K562 (cell line): Measurements from ENCODE around the gene TMEM131L. TPM values are rescaled to one million over a fixed set of nuclear protein-coding genes. Genes with fewer than 3 reads are reported as not detected.

Experiments used
- BDP1 ChIP-seq: IDR thresholded peaks from 3 replicates; pipeline ENCODE4 v1.6.1; 2011; ENCODE audit not compliant: insufficient read length, insufficient read depth
- GABPA ChIP-seq: fragments of 200-800 bp; sonication (Bioruptor generic); conservative IDR thresholded peaks from 2 replicates; pipeline ENCODE4 v1.6.1; 2016; ENCODE audit warnings: low read depth, missing genetic modification characterization, missing compliant biosample characterization
- KAT8 ChIP-seq: fragments of 450-650 bp; IDR thresholded peaks from 2 replicates; pipeline ENCODE4 v1.6.1; 2016; ENCODE audit warnings: low read depth, mild to moderate bottlenecking
- LEF1 ChIP-seq: fragments of 450-650 bp; IDR thresholded peaks from 2 replicates; pipeline ENCODE4 v1.6.1; 2016; ENCODE audit warnings: mild to moderate bottlenecking
- NCOA6 ChIP-seq: fragments of 450-650 bp; IDR thresholded peaks from 2 replicates; pipeline ENCODE4 v1.6.1; 2017; ENCODE audit warnings: mild to moderate bottlenecking
- NFIC ChIP-seq: fragments of 450-650 bp; IDR thresholded peaks from 2 replicates; pipeline ENCODE4 v1.6.1; 2017; ENCODE audit warnings: mild to moderate bottlenecking, inconsistent platforms
- POLR3A ChIP-seq: IDR thresholded peaks from 2 replicates; pipeline ENCODE4 v1.6.1; 2011; ENCODE audit warnings: borderline replicate concordance, mild to moderate bottlenecking, moderate library complexity; ENCODE audit not compliant: insufficient read length, insufficient read depth; ENCODE audit errors: extremely low read depth
- SRSF3 ChIP-seq: fragments of 200-400 bp; formaldehyde crosslinking; IDR thresholded peaks from 2 replicates; pipeline ENCODE4 v1.6.1; 2016; ENCODE audit warnings: mild to moderate bottlenecking, low read length, moderate library complexity; ENCODE audit not compliant: insufficient read depth
- STAT6 ChIP-seq: sonication (generic); formaldehyde crosslinking; IDR thresholded peaks from 2 replicates; pipeline ENCODE4 v1.8.1; 2023; ENCODE audit warnings: mild to moderate bottlenecking, missing genetic modification reagents
- ZBTB43 ChIP-seq: sonication (generic); formaldehyde crosslinking; IDR thresholded peaks from 2 replicates; pipeline ENCODE4 v1.8.0; 2023; ENCODE audit warnings: mild to moderate bottlenecking, missing genetic modification reagents
- ZNF239 ChIP-seq: fragments of 250-450 bp; sonication (Bioruptor Pico); IDR thresholded peaks from 2 replicates; pipeline ENCODE4 v1.4.0; 2020; ENCODE audit warnings: mild to moderate bottlenecking
- ZNF561 ChIP-seq: fragments of 450-650 bp; formaldehyde crosslinking; conservative IDR thresholded peaks from 2 replicates; pipeline ENCODE4 v1.4.0; 2020; ENCODE audit warnings: mild to moderate bottlenecking, moderate library complexity
- ZNF586 ChIP-seq: fragments of 450-650 bp; formaldehyde crosslinking; conservative IDR thresholded peaks from 2 replicates; pipeline ENCODE4 v1.4.0; 2020; ENCODE audit warnings: mild to moderate bottlenecking, moderate library complexity
- ZNF785 ChIP-seq: fragments of 250-450 bp; sonication (Bioruptor Pico); IDR thresholded peaks from 2 replicates; pipeline ENCODE4 v1.4.0; 2020; ENCODE audit warnings: mild to moderate bottlenecking
- polyA plus RNA-seq, 8 experiments: library from polyadenylated mRNA; depleted of rRNA in 4 of 8; stranded (reverse) in 5 of 8; unstranded in 3 of 8; fragments of >200 nt; fragmentation: Nextera tagmentation in 2 of 8; fragmentation: Illumina TruSeq in 1 of 8; extraction: Ambion mirVana in 2 of 8; extraction: Trizol in 1 of 8; gene quantifications; 2 replicates each; pipeline versions ENCODE4 v1.2.1 to v1.2.3, GENCODE V29; 2011 to 2014; ENCODE audit warnings: inconsistent platforms in 1 of 8, missing spikeins in 1 of 8
- total RNA-seq, 7 experiments: library from RNA; depleted of rRNA in 6 of 7; stranded (reverse); fragments of >200 nt in 6 of 7; fragmentation: Illumina TruSeq in 2 of 7; extraction: Trizol in 2 of 7; gene quantifications; 2 replicates each; pipeline versions ENCODE4 v1.2.1 to v1.2.3, GENCODE V29; 2011 to 2021; ENCODE audit warnings: low replicate concordance in 1 of 7
- TF ChIP-seq, protein P1 (sequence below): fragments of 450-650 bp; IDR thresholded peaks from 2 replicates; pipeline ENCODE4 v1.6.1; 2016
- TF ChIP-seq, protein P2 (sequence below): fragments of 450-650 bp; IDR thresholded peaks from 2 replicates; pipeline ENCODE4 v1.6.1; 2016; ENCODE audit warnings: low read depth, mild to moderate bottlenecking, moderate library complexity
- TF ChIP-seq, protein P3 (sequence below): fragments of 450-650 bp; IDR thresholded peaks from 2 replicates; pipeline ENCODE4 v1.6.1; 2014; ENCODE audit warnings: low read depth, mild to moderate bottlenecking, moderate library complexity, borderline replicate concordance
- TF ChIP-seq, protein P4 (sequence below): conservative IDR thresholded peaks from 2 replicates; pipeline ENCODE4 v1.6.1; 2011; ENCODE audit warnings: low read depth, mild to moderate bottlenecking, low read length; ENCODE audit not compliant: control insufficient read depth

The TMEM131L gene
- total and polyA plus RNA-seq, 9 of the 15 experiments (the other 6 are each of a cell fraction or from before 2014, with no cell fraction given) = 1.2 to 20.8 (median 12.9) TPM

DNA sequence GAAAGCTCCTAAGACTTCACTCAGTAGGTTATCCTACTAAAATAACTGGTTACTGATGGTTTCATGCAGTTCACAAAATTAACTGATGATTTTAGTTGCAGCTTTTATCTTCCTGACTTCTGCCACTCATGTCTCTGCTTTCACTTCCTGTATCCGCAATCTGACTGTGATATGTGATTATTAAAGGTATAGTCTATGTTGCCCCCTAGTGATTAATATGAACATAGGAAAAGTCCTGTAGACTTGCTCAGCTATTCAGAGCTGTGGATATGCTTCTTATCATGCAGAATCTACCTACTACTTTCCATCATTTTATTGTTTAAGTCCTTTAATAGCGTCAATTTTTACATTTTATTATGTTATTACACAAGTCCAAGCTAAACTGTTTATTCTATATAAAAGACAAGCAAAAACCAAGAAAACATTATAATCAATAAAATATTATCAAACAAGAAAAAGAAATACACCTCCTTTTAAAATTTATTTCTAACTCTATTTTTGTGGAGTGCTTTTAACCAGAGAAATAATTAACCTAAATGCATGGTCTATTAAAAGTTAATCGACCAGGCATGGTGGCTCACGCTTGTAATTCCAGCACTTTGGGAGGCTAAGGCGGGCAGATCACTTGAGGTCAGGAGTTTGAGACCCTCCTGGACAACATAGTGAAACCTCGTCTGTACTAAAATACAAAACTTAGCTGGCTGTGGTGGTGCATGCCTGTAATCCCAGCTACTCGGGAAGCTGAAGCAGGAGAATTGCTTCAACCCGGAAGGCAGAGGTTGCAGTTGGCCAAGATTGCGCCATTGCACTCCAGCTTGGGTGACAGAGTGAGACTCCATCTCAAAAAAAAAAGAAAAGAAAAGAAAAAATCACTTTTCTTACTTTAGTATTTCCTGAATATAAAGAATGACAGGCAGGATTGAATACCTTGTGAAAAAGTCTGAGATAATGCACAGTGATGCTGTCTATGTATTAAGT, 177.5 kb downstream of the TMEM131L start (continued):
- no peak for TF ChIP-seq KAT8
- no peak for TF ChIP-seq BDP1
- no peak for TF ChIP-seq ZNF586 (CRISPR knock-in tag)
- TF ChIP-seq ZNF561 = no peak
- no peak for TF ChIP-seq ZNF785 (CRISPR knock-in tag)
- no peak for TF ChIP-seq NFIC
- TF ChIP-seq, protein P1, sequence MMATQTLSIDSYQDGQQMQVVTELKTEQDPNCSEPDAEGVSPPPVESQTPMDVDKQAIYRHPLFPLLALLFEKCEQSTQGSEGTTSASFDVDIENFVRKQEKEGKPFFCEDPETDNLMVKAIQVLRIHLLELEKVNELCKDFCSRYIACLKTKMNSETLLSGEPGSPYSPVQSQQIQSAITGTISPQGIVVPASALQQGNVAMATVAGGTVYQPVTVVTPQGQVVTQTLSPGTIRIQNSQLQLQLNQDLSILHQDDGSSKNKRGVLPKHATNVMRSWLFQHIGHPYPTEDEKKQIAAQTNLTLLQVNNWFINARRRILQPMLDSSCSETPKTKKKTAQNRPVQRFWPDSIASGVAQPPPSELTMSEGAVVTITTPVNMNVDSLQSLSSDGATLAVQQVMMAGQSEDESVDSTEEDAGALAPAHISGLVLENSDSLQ = peak; percentile 81
- TF ChIP-seq POLR3A = no peak
- no peak for TF ChIP-seq ZBTB43 (CRISPR knock-in tag)
- TF ChIP-seq SRSF3 = no peak
- no peak for TF ChIP-seq ZNF239 (CRISPR knock-in tag)
- no peak for TF ChIP-seq STAT6 (CRISPR knock-in tag)
- TF ChIP-seq GABPA (tag) = 0 out of 2 replicates have a peak, but pooled peaks have one; percentile 10
- TF ChIP-seq, protein P2, sequence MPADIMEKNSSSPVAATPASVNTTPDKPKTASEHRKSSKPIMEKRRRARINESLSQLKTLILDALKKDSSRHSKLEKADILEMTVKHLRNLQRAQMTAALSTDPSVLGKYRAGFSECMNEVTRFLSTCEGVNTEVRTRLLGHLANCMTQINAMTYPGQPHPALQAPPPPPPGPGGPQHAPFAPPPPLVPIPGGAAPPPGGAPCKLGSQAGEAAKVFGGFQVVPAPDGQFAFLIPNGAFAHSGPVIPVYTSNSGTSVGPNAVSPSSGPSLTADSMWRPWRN = no peak
- no peak for TF ChIP-seq NCOA6
- TF ChIP-seq, protein P3, sequence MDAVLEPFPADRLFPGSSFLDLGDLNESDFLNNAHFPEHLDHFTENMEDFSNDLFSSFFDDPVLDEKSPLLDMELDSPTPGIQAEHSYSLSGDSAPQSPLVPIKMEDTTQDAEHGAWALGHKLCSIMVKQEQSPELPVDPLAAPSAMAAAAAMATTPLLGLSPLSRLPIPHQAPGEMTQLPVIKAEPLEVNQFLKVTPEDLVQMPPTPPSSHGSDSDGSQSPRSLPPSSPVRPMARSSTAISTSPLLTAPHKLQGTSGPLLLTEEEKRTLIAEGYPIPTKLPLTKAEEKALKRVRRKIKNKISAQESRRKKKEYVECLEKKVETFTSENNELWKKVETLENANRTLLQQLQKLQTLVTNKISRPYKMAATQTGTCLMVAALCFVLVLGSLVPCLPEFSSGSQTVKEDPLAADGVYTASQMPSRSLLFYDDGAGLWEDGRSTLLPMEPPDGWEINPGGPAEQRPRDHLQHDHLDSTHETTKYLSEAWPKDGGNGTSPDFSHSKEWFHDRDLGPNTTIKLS = no peak
- TF ChIP-seq LEF1 = no peak
- TF ChIP-seq, protein P4, sequence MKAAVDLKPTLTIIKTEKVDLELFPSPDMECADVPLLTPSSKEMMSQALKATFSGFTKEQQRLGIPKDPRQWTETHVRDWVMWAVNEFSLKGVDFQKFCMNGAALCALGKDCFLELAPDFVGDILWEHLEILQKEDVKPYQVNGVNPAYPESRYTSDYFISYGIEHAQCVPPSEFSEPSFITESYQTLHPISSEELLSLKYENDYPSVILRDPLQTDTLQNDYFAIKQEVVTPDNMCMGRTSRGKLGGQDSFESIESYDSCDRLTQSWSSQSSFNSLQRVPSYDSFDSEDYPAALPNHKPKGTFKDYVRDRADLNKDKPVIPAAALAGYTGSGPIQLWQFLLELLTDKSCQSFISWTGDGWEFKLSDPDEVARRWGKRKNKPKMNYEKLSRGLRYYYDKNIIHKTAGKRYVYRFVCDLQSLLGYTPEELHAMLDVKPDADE = no peak
